Renal cortical epithelial cell (primary cell): ENCODE measurements around the gene PPP1R36. TPM values are rescaled to one million over a fixed set of nuclear protein-coding genes. Genes with fewer than 3 reads are reported as not detected.
A peak's percentile ranks its signal among the peaks of the same experiment; 100 is the strongest.
"Not testable (repeated sequence)": the region's sequence is repeated elsewhere in the genome, so short reads cannot be mapped to it uniquely, and the experiment has no call there.

Experiments used
- DNase-seq: peaks from one replicate; pipeline ENCODE4 v3.0.0-alpha.2; 2011; ENCODE audit warnings: low read depth
- total RNA-seq: library from RNA; depleted of rRNA; stranded (reverse); fragments of >200 nt; gene quantifications from 2 replicates; pipeline ENCODE4 v1.2.3, GENCODE V29; 2014

Gene PPP1R36, protein sequence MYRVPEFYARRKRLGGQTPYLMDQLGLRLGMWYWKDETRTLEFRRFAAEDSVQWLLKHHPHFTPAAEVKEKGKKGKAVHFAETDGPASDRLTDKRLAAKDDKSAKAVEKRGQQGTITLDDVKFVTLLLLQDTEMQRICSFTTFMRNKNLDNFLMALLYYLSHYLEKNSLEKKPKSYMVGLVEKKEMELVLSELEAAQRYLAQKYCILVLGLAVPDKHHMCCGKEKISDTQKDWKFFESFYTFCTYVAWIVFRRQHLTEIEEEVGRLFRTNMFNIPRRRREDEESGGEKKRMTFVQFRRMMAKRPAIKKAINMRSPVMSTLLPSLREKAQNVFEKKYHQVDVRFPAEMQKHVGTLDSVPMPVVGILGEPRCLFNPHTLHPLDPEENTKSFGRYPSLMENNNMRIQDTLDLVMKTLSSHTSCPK
- 1.7 and 2.6 TPM in 2 replicates for total RNA-seq

DNA sequence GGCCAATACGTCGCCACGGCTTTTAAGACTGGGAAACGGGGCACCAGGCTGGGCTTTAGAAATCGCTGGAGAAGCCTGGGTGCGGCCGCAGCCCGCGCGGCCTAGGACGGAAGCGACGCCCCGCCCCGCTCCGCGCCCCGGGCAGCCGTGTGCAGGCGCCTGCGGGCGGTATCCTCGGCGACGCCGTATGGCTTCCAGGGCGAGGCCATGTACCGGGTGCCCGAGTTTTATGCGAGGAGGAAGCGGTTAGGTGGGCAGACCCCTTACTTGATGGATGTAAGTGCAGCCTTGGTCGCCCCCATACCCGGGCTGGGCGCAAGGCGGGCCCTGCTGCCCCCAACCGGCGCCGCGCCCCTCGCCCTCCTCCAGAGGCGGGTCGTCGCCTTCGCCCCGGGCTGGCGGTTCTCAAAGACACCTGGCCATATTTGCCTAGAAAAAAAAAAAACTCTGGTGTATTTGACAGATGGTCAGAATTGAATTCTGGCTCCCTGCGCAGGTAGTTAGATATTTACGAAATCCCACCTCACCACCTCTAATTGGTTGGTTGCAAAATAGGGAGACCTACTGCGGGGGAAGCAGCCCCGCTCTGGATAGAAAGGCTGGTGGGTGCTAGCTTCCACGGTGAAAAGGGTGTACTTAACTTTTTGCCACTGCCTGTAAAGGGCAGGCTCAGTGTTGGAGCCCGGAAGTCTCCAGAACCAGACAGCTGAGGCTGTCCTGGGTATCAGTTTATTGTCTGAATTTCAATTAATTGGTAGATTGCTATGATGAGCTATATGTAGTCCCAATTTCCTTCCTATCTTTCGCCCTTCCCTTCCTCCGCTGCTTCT is at the start of gene PPP1R36:
Gene PPP1R36, plus strand, starts transcription at position 171 of the 830 bp plus-strand sequence. Its CDS starts 37 bp downstream, at position 208.
- no peak for DNase-seq

DNA sequence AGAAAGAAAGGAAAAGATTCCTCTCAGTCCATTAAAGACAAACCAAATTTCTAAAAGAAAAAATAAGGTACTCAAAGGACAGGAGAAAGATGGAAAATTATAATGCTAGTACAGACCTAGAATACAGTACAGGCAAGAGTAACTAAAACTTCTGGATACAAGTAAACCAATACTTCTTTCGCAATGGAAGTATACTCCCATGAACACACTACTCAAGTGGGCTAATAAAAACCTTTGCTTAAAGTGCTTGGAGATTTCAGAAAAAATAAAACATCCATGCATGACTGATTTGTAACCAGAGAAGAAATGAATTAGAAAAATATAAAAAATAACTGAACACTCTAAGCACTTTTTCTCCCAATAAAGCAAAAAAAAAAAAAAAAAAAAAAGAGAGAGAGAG is 49.7 kb upstream of the PPP1R36 start:
- DNase-seq: peak; percentile 47

DNA sequence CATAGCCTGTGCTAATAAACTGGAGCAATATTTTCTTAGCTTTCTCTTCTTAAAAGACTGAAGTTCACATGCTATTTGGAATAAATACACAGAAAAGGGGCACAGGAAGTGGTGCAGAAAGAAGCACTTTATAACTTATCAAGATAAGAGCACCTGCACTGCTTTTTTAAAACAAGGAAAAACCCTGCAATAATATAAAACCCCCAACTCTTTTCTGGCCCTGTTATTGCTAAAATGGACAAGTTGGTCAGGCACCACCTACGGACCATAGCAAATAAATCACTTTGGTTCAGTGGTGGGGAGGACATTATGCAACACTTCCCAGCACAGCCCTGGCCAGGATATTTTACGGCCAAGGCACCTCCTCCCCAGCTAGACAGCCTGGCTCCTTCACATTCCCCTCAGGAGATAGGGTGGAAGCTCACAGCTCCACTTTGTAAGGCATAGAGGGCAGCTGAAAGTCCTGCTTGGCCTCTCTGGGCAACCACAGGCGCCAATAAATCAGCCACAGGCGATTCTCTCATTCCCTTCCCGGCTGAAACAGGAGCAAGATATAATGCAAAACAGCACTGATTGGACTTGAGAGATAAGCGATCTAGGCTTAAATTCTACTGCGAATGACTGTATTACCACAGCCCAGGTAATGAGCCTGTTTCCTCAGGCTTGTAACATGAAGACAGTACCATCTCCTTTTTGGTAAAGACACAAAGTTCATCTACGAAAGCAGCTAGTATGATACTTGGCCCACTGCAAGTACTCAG is 48.2 kb upstream of the PPP1R36 start:
- DNase-seq: peak; percentile 87

DNA sequence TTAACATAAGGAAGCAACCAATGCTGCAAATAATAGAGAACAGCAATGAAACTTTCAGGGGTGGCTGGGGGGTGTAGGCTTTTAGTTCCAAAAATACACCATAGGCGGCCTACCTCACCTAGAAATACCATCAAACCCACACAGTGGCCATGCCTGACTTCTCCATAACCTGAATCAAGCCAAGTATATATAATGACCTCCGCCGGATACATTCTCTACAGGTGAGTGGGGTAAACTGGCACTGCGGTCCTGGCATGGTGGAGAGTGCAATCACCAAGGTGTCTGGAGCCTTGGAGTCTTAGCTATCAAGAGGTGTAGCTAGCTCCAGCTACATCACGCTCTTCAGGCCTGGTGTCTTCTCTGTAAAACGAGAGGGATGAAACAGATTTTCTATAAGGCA is 47.3 kb upstream of the PPP1R36 start:
- DNase-seq: no peak

DNA sequence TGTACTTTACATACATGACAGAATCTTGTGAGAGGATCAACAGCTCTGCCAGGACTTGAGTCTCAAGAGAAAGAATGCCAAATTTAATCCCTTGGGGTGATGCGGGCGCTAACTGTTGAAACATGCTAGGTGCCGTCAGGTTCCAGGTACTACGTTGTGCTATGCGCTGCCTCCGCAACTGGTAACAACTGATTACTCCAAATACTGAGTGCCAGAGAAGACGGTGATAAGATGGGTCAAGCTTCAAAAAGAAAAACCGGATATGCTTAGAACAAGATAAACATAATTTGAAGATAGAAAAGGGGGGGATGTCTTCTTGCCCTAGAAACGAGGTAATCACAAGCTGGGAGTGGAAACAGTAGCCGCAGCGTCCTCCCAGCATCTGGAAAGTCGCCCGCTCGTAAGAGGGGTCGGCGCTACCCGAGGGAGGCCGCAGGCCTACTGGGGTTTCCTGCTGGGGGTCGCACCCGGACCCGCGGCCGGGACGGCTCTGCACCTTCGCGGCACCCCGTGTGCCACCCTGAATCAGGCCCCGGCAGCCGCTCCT is 46.8 kb upstream of the PPP1R36 start:
- no peak for DNase-seq

DNA sequence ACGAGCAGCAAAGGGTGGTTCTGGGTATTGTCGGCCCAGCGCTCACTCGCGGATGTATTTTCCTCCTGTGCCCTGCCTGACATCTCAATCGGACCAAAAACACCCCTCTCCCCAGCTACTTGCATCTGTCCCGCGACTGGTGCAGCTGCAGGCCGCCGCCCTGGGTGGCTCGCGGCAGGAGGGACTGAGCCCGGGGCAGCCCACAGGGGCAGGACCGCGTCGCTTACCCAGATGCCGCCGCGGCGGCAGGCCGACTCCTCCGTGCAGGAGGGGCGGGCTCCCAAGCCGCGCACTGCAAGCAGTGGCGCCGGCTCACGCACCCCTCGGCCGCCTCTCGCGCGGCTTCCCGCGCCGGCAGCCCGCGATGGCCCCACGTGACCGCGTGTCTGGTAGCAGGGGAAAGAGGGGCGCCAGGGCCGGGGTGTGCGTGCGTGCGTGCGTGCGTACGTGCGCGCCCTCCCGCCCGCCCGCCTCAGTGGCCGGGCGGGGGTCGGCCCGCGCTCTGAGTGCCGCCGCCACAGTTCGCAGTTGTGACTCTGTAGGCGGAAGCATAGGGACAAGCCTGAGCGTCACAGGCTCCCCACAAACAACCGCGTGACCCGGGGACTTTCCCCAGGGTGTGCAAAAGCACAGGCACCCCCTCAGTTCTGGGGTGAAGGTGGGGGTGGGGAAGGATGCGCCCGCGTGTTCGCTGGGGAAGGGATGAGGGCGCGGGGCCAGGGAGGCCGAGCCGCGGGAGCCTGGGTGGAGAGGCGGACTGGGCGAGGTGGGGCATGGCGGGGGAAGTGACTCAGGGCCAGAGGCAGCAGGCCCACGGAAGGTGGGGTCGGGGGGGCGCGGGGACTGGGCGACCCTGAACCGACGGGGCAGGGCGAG is 46.1 kb upstream of the PPP1R36 start, which contains the start of gene ZBTB25:
Gene ZBTB25, minus strand, starts transcription at position 405 of the 876 bp plus-strand sequence. CDS start 13,305 bp downstream, outside the sequence.
- DNase-seq: peak; percentile 65

DNA sequence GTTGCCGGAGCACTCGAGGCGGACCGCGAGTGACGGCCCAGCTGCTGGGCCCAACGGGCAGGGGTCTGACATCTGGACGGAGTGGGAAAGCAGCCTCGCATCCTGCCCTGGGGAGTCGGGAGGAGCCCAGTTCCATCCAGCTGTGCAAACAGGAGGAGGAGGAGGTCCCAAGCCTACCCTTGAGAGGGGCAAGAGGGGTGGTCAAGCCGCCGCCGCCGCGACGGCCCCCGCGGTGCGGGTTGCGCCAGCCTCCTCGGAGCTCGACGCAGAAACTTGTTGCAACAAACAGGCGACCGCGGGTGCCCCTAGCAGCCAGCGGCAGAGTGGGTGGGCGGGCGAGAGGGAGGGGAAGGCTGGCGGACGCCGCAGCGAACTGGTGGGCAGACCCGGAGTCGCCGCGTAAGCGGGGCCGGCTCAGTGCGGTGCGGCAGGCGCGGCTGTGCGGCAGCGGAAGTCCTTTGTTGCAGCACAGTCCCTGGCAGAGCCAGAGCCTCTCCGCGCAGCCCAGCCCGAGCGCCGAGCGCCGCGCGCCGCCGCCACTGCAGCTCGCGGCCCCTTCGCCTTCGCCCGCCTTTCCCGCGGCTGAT is 45.4 kb upstream of the PPP1R36 start, which contains the start of gene ZBTB1:
Gene ZBTB1, plus strand, starts transcription at position 461 of the 587 bp plus-strand sequence. CDS start 16,735 bp downstream, outside the sequence.
- DNase-seq: peak; percentile 63

DNA sequence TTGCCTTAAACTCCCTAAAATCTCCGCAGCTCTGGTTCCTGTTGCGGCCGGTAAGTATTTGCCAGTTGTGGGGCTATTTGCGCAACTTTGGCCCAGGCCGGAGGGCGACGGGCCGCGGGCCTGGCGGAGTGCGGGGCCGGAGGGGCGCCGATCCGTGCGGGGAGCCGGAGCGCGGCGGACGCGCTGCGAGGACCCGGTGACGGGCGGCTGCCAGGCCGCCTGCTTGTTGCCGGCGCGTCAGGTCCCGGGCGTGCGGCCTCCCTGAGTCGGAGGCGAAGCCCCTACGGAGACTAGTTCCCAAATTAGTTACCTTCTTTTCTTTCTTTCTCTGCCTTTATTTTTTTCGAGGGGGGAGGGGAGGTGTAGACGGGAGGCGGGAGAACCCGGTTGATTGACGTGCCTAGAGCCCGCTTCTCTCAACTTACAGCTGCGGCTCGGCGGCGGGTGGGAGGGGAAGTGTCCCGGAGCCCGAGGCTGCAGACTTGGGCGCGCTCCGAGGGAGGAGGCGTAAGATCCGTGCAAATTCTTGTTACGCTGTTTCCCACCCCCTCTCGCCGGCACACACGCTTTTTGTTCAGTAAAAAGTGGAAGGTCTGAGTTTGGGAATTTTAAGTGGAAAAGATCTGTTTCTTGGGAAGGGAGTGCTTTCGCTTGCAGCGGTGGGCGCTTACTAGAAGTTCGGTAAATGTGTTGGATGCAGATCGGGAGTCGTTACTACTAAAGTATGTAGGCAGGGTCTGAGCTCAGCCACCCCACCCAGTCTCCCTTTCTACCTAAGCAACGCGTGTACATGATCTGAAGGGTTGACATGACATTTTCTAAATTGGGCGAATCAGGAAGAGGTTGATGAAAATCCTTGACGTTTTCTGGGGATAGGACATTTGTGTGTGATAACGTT is 44.6 kb upstream of the PPP1R36 start:
- DNase-seq: peak; percentile 64

DNA sequence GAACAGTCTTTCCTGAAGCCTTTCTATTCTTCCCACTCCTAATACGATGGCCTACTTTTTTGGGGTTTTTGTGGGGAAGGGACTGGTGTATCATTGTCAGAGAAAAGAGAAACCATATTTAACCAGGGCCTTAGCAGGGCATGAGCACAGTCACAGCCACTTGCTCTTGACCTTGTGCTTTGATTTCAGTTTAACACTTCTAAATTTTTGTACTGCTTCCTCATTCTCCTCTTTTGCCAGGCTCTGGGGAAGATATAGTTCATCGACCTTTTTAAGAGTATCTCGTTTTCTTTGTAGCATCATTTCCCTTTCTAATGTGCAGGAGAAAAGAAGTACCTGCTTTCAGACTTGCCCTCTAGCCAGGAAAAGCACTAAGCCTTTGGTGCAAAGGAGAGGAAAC is 43.0 kb upstream of the PPP1R36 start:
- DNase-seq: no peak

DNA sequence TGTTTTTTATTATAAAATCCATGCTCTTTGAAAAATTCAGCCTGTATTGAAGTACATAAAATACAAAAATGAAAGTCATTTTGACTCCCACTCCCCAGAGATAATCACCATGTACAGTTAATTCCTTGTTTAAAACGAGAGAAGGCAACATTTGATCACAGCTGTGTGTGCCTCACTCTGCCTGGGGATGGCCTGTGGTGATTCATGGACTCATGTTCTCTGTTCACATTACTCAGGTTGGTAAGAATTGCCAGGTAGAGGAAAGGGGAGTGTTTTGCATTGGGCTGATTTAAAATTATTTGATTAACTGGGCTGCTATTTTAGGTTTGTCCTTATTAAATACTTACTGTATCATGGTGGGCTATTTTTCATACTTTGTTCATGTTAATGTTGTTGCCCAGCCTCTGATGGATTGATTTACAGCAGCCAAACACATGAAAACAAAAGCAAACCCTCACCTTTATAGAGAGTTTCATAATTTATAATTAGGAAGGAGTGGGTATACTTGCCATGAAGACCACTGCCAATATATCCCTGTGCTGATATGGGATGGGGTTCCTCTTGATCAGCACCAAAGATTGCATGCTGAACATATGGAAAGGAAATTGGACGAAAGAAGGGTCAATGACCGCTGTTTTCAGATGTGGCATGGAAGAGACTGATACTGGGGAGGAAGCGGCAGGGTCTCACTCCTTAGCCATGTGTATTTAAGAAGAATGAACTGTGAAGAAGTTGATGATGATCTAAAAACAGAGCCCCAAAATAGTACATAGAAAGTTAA is 42.2 kb upstream of the PPP1R36 start:
- DNase-seq: peak; percentile 67

DNA sequence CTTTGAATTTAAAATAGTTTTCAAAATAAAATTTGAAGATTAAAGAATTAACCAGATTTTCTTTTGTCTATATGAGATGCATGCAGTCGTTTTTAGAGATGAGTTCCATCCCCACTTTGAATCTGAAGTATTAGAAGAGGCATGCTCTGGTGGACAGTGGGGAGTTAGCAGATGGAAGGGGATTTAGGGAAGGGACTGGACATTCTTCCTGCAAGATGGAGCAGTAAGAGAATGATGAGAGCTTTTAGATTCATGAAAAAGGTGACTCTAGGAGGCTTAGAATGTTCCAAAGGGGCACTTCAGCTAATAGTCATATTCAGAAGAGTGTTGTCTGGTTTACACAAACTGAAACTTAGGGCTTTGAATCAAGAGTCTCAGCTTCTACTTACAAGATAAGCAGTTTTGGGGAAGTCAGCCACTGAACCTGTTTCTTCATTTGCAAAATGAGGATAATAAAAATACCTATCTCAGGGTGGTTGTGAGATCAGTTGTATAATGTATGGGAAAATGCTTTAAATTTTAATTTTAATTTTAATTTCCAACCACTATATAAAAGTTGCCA is 41.5 kb upstream of the PPP1R36 start:
- no peak for DNase-seq

DNA sequence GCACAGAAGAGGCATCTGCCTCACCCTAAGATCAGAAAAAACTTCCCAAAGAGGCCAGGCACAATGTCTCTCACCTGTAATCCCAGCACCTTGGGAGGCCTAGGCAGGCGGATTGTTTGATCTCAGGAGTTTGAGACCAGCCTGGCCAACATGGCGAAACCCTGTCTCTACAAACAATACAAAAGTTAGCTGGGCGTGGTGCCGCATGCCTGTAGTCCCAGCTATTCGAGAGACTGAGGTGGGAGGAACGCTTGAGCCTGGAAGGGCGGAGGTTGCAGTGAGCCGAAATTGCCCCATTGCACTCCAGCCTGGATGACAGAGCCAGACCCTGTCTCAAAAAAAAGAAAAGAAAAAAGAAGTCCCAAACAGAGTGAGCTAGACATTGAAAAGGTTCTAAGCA is 40.7 kb upstream of the PPP1R36 start:
- DNase-seq: no peak

DNA sequence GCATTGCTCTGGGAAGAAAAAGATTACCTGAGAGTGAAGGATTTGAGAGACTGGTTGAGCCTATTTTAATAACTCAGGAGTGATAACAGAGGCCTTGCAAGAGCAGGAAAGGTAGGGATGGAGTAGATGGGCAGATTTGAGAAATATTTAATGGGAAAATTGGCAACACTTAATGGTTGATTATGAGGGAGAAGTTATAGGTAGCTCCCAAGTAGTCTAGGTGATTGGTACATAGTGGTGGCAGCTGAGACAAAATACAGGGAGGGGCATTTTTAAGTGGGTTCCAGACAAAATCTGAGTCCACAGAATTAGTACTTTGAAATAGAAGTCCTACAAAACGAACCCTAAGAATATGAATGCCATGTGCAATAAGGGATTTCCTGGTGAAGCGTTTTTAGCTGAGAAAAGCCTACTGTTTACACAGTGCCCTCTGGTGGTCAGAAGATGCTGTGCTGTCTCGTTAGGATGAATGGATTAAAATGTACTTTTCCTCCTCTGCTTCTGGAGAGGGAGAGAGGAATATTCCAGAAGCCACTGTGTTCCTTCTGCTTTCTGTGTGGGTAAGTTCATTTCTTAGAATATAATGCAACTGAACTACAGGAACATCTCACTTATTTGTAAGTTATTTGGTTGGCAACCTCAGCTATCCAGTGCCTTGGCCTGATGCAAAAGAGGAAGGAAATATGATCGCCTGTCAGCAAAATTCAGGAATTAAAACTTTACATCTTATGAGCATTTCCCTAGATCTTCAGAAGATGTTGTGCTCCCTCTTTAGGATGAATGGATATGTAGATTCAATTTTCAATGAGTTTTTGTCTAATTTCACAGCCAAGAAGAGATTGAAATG is 38.7 kb upstream of the PPP1R36 start:
- peak; percentile 71 for DNase-seq

DNA sequence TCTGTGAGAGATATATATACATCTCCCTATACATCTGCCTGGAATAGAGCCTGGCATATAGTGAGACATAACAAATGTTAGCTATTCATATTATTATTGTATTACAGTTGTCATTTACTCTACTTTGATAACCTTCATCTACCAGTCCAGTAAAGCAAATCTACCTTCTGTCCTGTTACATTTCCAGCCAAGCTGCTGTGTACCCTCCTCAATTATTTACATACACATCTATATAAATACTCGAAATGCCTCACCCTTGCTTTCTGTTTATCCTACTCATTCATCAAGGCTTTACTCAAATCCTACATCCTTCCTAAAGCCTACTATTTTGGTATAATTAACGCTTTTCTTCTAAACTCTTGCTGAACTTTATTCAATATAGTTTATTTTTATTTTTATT is 36.5 kb upstream of the PPP1R36 start:
- DNase-seq: no peak

DNA sequence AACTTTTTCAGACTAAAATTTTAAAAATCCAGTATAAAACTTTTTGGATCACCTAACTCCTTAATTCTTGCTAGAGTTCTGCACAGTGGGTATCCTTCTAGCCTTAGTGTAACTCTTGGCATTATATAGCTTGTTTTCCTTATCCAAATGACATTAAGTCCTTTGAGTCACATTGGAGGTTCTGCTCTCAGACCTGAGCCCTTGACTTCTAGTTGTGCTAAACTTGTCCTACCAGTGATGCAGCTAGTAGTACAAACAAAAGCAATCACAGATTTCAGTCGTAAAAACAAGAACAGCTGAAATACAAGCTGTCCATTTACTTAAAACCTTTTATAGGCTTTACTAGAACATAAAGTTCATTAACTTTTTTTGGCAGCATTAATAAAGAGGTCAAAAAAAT is 34.7 kb upstream of the PPP1R36 start:
- peak; percentile 27 for DNase-seq

DNA sequence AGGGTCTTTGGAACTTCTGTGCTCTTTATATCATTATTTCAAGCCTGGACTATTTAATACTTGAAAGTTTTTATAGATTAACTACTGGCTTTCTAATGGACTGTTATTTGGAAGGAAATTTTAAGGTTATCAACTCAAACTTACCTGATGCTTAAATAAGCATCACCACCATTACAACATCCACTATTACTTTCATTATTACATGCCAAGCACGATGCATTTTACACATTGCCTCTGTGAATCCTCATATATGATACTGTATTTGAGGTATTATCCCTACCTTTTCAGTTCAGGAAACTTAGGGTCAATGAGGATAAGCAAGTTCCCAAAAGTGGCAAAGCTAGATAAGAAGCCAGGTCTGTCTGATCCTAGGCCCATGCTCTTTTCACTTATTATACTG is 32.8 kb upstream of the PPP1R36 start:
- DNase-seq: no peak

DNA sequence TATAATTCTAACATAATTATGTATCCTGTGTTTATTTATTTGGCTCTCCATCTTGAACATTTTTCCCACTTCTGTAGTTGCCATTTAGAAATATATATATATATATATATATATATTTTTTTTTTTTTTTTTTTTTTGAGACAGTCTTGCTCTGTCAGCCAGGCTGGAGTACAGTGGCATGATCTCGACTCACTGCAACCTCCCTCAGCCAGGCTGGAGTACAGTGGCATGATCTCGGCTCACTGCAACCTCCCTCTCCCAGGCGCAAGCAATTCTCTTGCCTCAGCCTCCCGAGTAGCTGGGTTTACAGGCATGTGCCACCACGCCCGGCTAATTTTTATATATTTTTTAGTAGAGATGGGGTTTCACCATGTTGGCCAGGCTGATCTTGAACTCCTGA is 32.1 kb upstream of the PPP1R36 start:
- not testable (repeated sequence) for DNase-seq
